ENCODE measurements around the gene PNKD. TPM values are rescaled to one million over a fixed set of nuclear protein-coding genes. Genes with fewer than 3 reads are reported as not detected.

Gene PNKD
- total and polyA plus RNA-seq, 3 donors from 2014 or later, result 79.3 to 90.7 (median 84.2) TPM

- intact Hi-C loops (cut with DNase I; ENCODE audit: low total_unique reads), result no loop called here
- Histone ChIP-seq H3K27ac (no peak overlapping the region), H3K4me1 (peaks cover 4% of the 10 kb centered on the region), H3K36me3 (ENCODE audit: low read depth, missing control alignments) (no peaks in the 10 kb centered on the region), H3K9me3 (no peaks in the 10 kb centered on the region), H3K27me3 (no peaks in the 10 kb centered on the region), H3K4me3 (no peak overlapping the region)
- TF ChIP-seq CTCF (IDR thresholded peaks at IDR 0.05) (no peak), POLR2A (IDR thresholded peaks at IDR 0.05) (no peak)
- 91 to 95% methylated on average over 17 of the region's 17 CpGs for WGBS, 2 donors
- DNase-seq, result no peak
Observed at GRCh38 chr2:218389333-218390150, 119.2 kb downstream of the PNKD start.

GRCh38 chr2:218391202-218391601 is 120.9 kb downstream of the PNKD start:
- Histone ChIP-seq H3K4me3 (no peak overlapping the region), H3K36me3 (ENCODE audit: low read depth, missing control alignments) (no peaks in the 10 kb centered on the region), H3K27me3 (no peaks in the 10 kb centered on the region), H3K27ac (no peak overlapping the region), H3K9me3 (no peaks in the 10 kb centered on the region), H3K4me1 (peaks cover 10% of the 10 kb centered on the region)
- WGBS, 2 donors, result 83 to 95% methylated on average over 10 to 19 of the region's 23 CpGs
- no peak for DNase-seq
- intact Hi-C loops (cut with DNase I; ENCODE audit: low total_unique reads), result no loop called here
- TF ChIP-seq POLR2A (IDR thresholded peaks at IDR 0.05) (no peak), CTCF (IDR thresholded peaks at IDR 0.05) (no peak)

- H3K4me1 ChIP-seq, result peaks cover 15% of the 10 kb centered on the region
- H3K9me3 ChIP-seq, result no peaks in the 10 kb centered on the region
- no peak overlapping the region for H3K27ac ChIP-seq
- WGBS, 2 donors, result 90 to 94% methylated on average over 5 of the region's 5 CpGs
- intact Hi-C loops (cut with DNase I; ENCODE audit: low total_unique reads), result no loop called here
- H3K4me3 ChIP-seq, result no peak overlapping the region
- no peak for DNase-seq
- no peaks in the 10 kb centered on the region for H3K36me3 ChIP-seq (ENCODE audit: low read depth, missing control alignments)
- no peaks in the 10 kb centered on the region for H3K27me3 ChIP-seq
- TF ChIP-seq CTCF (IDR thresholded peaks at IDR 0.05), result no peak
- no peak for TF ChIP-seq POLR2A (IDR thresholded peaks at IDR 0.05)
Observed at GRCh38 chr2:218392459-218392858, 122.1 kb downstream of the PNKD start.

GRCh38 chr2:218392891-218393462 is 122.7 kb downstream of the PNKD start:
- intact Hi-C loops (cut with DNase I; ENCODE audit: low total_unique reads), result no loop called here
- no peaks in the 10 kb centered on the region for H3K36me3 ChIP-seq (ENCODE audit: low read depth, missing control alignments)
- no peak for TF ChIP-seq POLR2A (IDR thresholded peaks at IDR 0.05)
- no peaks in the 10 kb centered on the region for H3K27me3 ChIP-seq
- peaks cover 19% of the 10 kb centered on the region for H3K4me1 ChIP-seq
- 82 to 84% methylated on average over 7 to 16 of the region's 16 CpGs for WGBS, 2 donors
- no peaks in the 10 kb centered on the region for H3K9me3 ChIP-seq
- no peak for DNase-seq
- no peak overlapping the region for H3K4me3 ChIP-seq
- no peak overlapping the region for H3K27ac ChIP-seq

- no peaks in the 10 kb centered on the region for H3K9me3 ChIP-seq
- H3K27me3 ChIP-seq, result no peaks in the 10 kb centered on the region
- H3K27ac ChIP-seq, result no peak overlapping the region
- no peak for DNase-seq
- 80 to 81% methylated on average over 6 to 8 of the region's 8 CpGs for WGBS, 2 donors
- H3K4me3 ChIP-seq, result no peak overlapping the region
- peaks cover 22% of the 10 kb centered on the region for H3K4me1 ChIP-seq
- TF ChIP-seq CTCF (IDR thresholded peaks at IDR 0.05) (no peak), POLR2A (IDR thresholded peaks at IDR 0.05) (no peak)
- no peaks in the 10 kb centered on the region for H3K36me3 ChIP-seq (ENCODE audit: low read depth, missing control alignments)
- intact Hi-C loops (cut with DNase I; ENCODE audit: low total_unique reads), result no loop called here
Observed at GRCh38 chr2:218393750-218394290, 123.5 kb downstream of the PNKD start.
